Esophagus muscularis mucosa (tissue), 4 donors: Measurements from ENCODE around the gene LRIG2.

Experiments
- CTCF ChIP-seq, 3 experiments: fragments of 200-600 bp in 2 of 3; fragments of 450-650 bp in 1 of 3; sonication (generic) in 2 of 3; IDR thresholded peaks; one replicate each; pipeline ENCODE4 v1.5.1; 2017 to 2019; ENCODE audit warnings: antibody characterized with exemption in 3 of 3, mild to moderate bottlenecking in 2 of 3, moderate library complexity in 1 of 3
- EP300 ChIP-seq: sonication (generic); formaldehyde crosslinking; IDR thresholded peaks from one replicate; pipeline ENCODE4 v1.6.1; 2017; ENCODE audit warnings: antibody characterized with exemption
- POLR2A ChIP-seq: fragments of 450-650 bp; IDR thresholded peaks from one replicate; pipeline ENCODE4 v1.6.1; 2017; ENCODE audit warnings: antibody characterized with exemption, moderate library complexity, mild to moderate bottlenecking, low read depth
- POLR2AphosphoS5 ChIP-seq, 2 donors: sonication (generic); formaldehyde crosslinking; IDR thresholded peaks; one replicate each; pipeline ENCODE4 v1.6.1; 2017; ENCODE audit warnings: antibody characterized with exemption in 2 of 2

DNA sequence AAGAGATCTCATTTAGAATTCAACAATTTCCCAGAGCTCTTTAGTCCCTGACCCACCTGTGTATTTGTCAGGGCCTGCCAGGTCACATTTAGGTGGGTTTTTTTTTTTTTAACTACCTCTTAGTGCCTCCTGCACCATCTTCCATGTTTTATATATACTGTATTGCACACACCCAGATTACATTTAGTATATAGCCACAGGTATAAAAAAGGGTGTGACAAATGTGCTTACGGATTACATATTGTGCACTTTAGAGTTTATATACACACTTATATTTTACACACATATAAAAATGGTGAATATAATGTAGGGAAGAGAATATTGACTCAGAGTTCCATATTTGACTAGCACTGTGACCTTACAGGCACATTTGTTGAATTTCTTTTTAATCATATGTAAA, 17.4 kb upstream of the LRIG2 start:
- TF ChIP-seq POLR2AphosphoS5 (IDR thresholded peaks at IDR 0.05) = no peak
- no peak for TF ChIP-seq CTCF (IDR thresholded peaks at IDR 0.05)
- no peak for TF ChIP-seq POLR2A
- TF ChIP-seq EP300 = no peak
